T-helper 2 cell treated with Interferon-gamma antibody and Interleukin-4, amounts not matched to agents 100 ng/mL and 5 ng/mL, for 36 hours (primary cell): Measurements from ENCODE around the gene GCSAM. TPM values are rescaled to one million over a fixed set of nuclear protein-coding genes. Genes with fewer than 3 reads are reported as not detected.

Experiments
- intact Hi-C: fragments of 100-400 bp; cut with micrococcal nuclease; formaldehyde crosslinking; loops from one replicate; pipeline ENCODE4 v1.15.1; 2023
- total RNA-seq: library from RNA; stranded (reverse); gene quantifications from 2 replicates; pipeline ENCODE4 v1.2.3, GENCODE V29; 2022

The GCSAM gene
- total RNA-seq, 1 donor from 2014 or later = 2.3 TPM

DNA sequence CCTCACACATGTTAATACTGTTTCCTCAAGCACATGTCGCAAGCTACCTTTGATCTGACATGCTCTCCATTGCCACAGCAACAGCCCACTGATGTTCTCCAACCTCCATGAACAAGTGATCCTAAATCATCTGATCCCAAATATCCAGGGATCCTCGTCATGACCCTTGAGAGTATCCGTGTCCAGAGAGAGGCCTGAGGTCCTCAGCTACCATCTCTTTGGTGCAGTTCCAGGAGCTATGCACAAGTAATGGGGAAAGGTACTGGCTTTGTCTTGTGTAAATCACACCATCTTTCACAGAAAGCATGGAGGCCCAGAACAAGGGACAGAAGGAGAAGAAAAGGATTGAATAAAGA lies 2.4 kb downstream of the GCSAM start:
- intact Hi-C loops = loop anchor here (5.0 to 10.0 kb wide), 2 partner anchors 547 to 844 kb away; partner anchors contain the start of gene CD200R1

DNA sequence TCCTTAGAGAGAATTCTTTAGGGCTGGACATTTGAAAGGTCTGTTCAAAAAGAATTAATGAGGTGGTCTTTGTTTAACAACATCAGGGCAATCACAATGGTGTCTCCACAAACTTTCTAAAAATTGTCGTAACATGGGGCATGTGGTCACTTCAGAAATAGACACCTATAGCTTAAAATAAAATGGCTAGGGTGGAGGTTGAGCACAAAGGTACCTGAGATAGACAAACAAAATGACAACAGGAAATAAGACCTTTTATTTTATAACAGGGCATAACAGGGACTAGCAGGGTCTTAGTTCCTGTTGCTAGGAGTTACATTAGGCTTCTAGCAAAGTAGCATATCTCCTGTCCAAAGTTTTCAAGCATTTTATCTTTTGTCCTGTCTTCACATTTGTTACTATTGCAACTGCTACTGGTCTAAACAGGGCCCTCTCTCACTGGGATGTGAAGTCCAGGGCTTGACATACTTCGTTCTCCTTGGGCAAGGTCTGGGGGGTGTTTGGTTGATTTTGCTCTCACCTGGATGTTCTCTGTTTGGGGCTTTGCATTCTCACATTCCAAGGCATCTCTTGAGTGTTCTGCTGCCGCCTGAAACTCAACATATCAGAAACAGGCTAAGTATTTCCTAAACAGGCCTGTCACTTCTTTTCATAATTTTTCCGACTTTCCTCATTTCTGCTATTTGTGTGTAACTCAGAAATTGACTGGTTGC lies 3.0 kb downstream of the GCSAM start:
- intact Hi-C loops = loop anchor here (1.0 to 10.0 kb wide), 3 partner anchors 7 to 845 kb away; partner anchors contain the start of gene CD200R1

- intact Hi-C loops = loop anchor here (1.0 kb wide), 1 partner anchor 8 kb away; no protein-coding TSS in a partner anchor
These were observed 4.0 kb downstream of the GCSAM start for GRCh38 chr3:112128843-112129727.

DNA sequence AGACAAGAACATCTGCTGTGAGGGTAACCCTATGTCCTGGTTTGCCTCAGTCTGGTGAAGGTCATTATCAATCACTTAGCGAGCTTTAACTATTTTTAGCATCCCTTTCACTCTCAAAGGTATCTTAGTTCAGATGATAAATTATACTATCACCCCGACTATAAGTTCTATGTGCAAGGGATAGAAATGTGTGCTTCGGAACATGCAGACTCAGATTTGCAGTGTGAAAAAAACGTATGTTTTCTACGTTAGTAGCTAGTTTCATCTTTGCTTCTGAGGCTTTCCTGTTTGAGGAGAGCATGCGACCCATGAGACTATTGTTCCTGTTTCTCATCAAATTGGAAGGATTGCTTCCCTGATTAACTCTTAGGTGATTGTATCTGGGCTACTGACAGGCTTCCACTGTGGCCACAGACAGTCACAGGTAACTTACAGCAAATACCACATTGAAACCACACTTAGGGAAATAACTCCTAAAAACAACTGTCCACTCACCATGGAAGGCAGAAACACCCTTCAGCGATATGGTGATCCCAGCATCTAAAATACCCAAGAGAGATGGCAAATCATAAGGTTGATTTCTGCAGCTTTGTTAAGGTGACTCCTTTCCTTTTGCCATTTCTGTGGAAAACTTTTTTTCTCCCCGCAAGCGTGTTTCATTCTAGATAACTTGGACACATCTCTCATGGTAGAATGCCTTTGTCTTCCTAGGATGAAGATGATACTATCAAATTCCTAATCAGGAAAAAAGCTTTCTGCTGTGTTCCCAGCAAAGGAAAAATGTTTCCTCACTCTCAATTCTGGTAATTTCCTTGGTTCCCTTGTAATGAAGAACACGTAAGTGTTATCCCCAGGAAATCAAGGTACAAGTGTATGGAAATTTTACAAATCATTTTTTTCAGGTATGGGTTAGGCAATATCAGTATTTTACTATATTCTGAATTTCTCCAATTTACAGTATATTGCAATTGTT lies 5.2 kb downstream of the GCSAM start:
- intact Hi-C loops = no loop called here

GRCh38 chr3:112126511-112126911 lies 6.5 kb downstream of the GCSAM start:
- intact Hi-C loops = no loop called here

DNA sequence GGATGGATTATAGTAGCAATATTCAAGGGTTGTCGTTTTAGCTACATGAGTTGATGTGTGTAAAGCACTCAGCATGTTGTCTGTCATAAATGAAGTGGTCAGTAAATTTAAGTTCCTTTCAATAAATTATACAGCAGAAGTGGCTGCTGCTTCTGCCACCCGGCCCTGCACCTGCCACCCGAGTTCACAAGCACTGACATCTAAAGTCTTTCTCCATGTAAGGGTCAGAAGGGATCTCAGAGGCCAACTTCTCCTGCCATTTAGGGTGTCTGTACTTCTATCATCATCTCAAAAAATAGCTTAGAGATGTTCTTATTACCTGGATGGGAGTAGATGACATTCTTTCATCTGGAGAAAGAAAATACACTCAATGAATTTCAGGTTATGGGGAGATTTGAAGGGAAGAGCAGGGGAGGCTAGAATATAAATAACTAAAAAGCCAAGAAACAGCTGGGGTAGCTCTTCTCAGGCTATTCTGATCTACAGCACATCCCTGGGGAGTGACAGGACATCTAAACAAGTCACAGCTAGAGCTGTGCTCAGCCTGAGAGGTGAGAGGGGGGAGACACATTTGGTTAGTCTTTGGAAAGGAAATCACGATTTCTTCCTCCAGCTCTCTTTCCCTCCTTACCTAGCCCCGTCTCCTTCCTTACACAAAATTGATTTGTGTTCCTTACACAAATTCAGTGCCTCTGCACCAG lies 8.0 kb downstream of the GCSAM start:
- intact Hi-C loops = no loop called here

GRCh38 chr3:112123548-112123947 lies 9.5 kb downstream of the GCSAM start:
- intact Hi-C loops = no loop called here

DNA sequence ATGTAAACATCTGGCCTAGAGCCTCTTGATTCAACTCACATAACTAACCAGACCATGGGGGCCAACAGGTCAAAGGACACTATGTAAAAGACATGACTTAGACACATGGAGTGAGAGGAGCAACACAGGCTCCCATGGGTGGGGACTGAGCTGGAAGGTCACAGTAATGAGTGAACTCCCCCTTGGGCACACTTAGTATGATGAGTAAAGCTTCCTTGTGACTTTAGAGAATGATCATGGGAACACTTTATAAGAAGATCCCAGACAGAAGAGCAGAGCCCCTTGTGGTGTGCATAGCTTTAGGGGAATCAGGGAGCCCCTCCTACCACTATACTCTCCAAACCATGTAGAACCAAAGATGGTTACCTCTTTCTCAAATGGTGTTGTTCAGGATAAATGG lies 10.2 kb downstream of the GCSAM start:
- intact Hi-C loops = no loop called here

GRCh38 chr3:112121577-112122547 lies 11.2 kb downstream of the GCSAM start:
- intact Hi-C loops = loop anchor here (2.0 kb wide), 1 partner anchor 13 kb away; no protein-coding TSS in a partner anchor

DNA sequence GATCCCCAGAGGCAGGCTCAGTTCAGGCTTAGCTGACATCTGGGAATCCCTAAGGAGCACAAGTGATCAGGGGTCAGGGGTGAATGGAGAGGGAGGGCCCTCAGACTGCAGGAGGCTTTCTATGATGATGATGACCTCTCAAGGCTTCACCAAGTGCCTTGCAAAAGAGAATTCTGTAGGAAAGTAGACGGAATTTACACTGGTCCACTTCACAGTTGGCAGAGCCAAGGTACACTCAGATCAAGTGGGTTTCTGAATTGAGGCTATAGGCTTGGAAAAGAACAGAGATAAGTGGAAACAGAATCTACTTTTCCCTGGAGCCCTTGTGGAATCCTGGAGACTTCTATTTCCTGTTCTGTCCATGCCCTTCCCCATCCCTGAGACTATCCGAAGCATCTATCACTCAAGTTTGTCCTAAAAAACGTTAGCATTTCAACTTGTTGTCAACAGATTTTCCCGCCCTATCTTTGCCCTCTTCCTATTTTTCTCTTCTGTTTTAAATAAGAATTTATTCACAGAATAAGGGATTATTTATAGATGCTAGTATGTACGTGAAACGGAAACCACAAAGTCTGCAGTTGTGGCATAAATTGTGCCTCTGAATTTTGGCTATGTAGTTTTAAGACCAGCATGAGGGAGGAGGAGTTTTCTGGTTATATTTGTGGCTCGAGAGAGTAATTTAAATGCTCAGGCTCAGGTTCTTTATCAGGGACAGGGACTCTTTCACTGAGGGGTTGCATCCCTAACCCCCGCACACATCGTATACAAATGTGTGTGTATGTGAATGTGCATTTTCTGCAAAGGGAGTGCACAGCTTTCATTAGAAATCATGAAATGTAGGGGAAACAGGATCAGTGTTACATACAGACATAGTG lies 12.8 kb downstream of the GCSAM start:
- intact Hi-C loops = loop anchor here (2.0 kb wide), 1 partner anchor 15 kb away; no protein-coding TSS in a partner anchor

DNA sequence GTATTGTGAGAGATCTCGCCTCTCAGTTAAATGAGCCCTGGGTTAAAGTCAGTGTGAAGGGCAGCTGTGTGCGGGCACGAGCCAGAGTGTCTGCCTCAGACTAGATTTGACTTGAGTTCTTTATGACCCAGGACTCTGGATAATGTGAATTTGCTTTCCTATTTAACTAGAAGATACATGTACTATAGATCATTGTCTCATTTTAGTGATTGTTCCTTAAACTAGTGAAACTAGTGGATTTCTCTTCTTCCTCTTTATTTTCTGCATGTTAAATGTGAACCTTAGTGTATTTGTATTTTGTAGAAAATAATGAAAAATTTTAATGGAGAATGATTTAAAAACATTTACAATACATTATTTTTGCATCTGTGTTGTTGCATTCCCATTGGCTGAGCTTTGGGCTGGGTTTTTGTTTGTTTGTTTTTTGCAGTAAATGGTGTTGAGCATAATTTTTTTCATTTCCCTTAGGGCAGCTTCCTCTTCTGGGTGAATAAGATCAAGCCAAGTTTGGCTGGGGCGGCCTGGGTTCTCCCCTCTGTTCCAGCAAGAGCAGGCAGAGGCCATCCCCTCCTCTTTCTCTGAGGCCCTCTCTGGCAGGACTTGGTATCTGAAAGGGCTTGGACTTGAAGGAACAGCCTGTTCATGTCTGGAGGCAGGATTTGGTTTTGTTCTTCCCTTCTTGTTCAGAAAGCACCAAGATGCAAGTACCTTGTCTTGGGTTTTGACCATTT lies 15.0 kb downstream of the GCSAM start:
- intact Hi-C loops = no loop called here

- intact Hi-C loops = no loop called here
These were observed 15.6 kb downstream of the GCSAM start for GRCh38 chr3:112117415-112117814.

- intact Hi-C loops = no loop called here
These were observed 16.3 kb downstream of the GCSAM start for GRCh38 chr3:112116748-112117186.

DNA sequence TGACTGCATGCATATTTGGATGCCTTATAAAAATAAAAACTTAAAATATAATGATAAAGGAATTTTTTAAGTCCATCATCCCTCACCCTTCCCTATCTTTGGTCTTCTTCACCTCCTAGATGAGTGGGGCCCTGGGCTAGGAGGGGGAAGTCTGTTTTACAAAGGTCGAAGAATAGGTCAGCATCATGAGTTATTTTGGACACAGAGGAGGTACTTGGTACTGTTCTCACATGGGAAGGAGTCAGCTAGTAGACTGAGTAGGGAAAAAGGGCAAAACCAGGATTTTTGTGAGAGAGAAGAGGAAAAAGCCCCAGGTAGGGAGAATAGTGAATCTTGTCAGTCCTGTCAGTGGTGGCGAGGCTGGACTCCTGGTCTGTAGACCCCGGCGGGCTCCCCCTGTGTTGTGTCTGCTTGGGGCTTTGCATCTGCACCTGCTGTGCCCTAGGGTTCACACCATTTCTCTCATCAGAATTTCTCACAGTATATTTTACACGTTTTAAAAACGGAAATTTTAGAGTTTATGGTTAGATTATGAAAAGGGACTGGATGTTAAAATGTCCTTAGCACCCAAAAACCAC lies 17.2 kb downstream of the GCSAM start:
- intact Hi-C loops = no loop called here

DNA sequence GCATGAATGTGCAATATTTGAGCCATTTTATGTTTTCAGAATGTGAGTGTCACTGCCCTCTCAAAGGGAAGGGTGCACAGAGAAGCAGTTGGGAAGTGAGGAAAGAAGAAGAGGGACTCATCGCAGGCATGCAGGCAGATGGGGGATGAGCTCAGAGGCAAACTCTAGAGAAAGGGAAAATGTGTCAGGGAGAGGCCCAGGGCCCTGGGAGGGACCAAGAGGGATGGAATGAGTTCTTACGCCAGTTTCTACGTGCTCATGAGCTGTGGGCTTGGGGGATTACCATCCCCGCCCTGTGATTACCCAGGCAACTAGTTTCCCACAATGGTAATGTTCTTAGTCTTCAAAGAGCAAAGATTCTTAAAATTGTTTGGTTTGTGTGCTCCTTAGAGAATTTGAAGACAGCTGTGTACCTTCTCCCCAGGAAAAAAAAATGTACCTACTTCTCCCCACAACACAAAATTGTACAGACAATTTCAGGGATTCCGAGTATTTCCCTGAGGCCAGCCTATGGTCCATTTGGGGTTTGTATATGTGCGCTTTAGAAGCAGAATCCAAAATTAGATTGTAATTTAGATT lies 17.8 kb downstream of the GCSAM start:
- intact Hi-C loops = no loop called here

- intact Hi-C loops = loop anchor here (5.0 kb wide), 1 partner anchor 418 kb away; no protein-coding TSS in a partner anchor
These were observed 18.4 kb downstream of the GCSAM start for GRCh38 chr3:112114576-112115160.
